HG03280 (cell line): ENCODE measurements around the gene RNF227.

ENCODE experiments used
- ATAC-seq: cut with Tn5 transposase; IDR thresholded peaks from one replicate; pipeline ENCODE4 v1.9.1; 2021; ENCODE audit warnings: mild to moderate bottlenecking, moderate library complexity; ENCODE audit not compliant: unreplicated experiment

RNF227 gene

DNA sequence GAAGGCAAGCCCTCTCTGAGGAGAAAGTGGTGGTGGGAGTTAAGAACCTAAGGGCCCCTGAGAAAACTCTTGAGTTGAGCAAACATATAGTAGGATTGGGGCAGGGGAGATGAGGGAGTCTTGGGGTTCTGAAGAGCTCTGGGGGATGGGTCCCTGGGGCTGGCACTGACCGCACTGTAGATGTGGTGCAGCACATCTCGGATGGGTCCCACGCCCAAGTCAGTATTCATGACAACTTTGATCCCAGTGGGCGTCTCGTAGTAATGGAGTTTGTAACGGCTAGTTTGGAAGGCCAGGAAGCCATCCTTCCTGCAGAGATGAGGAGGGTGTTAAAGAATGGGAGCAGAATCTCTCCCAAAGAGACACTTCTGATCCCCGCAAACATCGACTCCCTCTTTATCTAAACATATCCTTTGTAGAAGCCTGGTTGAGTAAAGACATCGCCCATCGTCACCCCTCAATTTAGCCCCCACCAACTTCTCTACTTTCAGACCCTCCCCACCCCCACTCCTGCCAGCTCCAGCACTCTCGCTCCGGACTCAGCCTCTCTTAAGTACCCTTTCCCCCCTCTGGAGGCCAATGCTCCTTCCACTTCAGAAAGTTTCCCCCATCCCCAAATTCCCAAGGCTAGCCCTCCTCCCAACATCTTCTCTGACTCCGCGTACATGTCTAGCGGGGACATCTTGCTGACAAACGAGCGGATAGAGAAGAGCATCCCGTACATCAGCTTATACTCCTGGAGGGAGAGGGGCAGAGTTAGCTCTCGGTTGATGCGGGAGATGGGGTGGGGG lies 14.9 kb upstream of the RNF227 start:
- ATAC-seq, result no peak

DNA sequence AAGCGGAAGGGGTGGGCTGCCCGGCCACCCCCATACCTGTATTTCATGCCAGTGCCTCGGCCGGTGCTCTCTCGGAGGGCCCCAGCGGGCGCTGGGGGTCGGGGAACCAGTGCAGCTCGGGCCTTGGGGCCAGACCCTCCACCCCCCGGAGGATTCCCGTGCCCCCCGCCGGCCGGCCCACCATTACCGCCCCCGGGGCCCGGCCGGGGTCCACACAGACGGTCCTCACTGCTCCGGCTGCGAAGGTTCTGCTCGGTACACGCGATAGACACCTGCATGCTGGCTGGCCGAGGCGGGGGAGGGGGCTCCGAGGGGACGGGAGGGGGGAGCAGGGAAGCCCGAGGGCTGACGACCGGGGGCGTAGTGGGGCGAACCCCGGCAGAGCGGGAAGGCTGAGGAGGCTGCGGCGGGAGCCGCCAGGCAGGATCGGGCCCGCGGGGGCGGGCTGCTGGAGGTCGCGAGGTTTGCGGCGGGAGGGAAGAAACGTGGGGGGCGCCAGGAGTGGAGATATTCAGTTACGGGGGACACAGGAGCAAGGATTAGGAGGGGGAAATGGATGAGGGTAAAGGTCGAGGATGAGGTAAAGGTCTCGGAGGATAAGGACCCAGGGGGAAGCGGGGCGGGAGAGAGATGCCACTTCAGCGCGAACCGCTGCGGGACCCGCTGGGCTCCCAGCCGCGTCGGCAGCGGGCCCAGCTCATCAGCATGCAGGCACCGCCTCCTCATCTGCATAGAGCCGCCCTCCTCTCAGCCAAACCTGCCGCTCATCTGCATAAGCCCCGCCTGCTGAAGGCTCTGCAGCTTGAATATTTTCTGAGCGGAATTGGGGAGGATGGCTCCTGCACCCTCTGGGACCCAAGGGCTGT lies 13.3 kb upstream of the RNF227 start, which contains the start of gene KCNAB3:
KCNAB3 (minus strand) TSS at position 699 of the 866 bp plus-strand sequence; CDS start at position 278, 421 bp downstream.
- ATAC-seq, result no peak

DNA sequence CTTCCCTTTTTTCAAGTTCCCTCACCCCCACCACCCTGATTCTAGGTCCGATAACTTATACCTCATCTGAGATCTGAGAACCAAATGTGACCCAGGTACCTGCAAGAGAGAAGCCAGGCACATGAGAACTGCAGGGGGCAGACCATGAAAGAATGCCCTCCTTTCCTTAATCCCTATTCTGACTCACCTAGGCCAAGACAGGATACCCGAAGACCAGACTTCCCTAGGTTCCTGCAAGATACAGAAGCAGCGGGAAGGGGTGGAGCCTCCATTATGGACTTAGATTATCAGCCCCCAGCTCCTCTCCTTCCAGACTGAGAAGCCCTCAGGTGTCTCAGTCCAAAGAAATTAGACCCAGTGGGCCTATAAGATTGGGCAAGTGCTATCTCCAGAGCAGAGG lies 11.5 kb upstream of the RNF227 start:
- no peak for ATAC-seq

DNA sequence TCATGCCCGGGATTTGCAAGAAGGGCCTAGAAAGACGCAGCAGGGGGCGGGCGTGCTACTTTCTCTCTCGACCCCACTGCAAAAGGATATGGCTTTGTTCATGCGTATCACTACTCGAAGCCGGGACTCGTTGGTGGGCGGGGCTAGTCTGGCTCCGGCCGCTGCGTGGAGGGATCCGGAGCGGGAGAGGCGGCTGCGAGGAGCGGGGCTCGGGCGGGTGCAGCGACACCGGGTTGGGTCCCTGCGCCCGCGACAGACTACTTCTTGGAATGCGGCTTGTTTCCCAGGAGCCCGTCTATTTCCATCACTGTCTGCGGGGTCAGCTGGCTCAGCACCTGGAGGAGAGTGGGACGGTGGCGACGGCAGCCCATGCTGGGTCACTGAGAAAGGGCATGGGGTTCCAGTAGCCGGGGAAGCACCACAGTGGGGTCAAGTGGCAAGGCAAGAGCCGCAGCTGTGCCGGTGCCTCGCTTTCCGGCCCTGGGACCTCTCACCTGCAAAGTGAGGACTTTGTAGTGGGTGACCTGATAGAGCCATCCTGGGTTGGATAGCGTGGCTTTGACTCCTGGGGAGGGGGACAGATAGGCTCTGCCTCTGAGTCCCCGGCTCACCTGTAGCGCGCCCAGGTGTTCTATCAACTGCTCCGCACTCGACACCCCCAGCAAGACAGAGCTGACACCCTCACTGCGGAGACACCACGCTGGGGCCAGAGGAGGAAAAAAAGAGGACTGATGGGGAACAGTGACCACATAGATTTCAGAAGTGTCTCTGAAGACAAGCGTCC lies 6.9 kb upstream of the RNF227 start:
- no peak for ATAC-seq

DNA sequence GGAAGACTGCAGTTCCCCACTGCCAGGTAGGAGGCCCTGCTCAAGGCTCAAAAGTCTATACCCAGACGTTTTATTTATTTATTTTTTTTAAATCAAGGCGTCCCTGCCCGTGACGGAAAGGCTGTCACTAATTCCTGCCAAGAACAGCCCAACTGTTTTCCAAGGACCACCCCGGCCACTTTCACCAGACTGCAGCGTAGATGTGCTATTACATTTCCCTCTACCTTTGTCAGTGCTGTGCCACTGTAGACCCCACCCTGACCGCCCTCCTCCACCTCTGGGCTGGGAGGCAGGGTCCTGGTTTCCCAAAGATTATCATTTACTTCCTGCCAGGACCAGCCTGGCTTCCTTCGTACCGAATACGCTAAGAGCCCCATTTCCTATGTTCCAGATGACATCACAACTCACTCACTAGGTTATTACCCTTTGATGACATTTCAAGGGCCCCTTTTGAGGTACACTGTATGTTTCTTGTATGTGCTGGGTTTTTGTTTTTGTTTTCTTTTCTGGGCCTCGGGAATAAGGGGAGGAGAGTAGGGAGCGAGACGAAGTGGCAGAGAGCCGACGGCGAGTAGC lies 6.3 kb upstream of the RNF227 start:
- no peak for ATAC-seq

DNA sequence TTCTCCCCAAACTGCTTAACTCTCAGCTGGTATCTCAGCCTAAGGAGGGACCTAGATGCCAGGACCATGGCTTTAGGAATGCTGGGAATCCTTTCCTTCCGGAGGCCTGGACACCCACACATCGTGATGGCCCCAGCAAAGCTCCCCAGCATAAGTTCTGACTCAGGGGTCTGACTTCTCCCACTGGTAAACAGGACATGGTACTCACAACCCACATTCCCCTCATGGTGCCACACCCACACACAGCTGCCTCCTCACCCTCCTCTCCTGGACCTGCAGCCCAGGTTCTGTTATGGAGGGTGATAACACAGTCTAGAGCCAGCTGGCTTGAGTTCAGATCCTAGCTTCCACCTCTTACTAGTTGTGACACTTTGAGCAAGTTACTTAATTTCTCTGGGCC lies 719 bp upstream of the RNF227 start:
- no peak for ATAC-seq

DNA sequence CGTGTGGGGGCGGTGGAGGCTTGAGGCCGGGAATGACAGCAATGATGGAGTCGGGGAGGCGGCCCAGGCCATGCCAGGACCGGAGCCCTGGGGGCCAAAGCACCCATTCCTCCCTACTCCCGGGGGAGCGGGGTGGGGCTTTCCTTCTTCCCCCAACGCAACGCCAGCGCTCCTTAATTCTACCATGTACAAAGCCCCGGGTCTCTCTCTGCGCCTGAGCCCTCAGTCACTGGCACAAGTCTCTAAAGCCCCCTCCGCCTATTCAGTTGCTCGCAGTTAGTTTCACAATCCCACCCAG lies 245 bp upstream of the RNF227 start:
- no peak for ATAC-seq

DNA sequence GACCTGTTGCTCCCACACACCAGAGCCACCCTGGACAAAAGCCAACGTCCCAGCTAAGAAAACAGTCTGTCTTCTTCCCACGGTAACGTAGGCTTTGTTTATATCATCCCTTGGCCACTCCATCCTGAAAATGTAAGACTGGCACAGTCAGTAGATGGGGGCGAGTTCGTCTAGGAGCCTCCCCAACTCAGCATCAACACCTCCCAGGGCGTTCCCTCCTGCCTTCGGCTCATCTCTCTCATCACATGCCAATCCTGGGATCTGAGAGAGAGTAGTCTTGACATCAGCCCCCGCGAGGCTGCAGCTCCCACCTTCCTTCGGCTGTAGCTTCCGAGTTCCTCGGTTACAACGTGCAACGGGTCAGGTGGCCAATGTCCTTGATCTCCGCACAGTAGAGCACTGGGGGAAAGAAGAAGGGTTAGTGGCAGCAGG lies 894 bp downstream of the RNF227 start:
- no peak for ATAC-seq

DNA sequence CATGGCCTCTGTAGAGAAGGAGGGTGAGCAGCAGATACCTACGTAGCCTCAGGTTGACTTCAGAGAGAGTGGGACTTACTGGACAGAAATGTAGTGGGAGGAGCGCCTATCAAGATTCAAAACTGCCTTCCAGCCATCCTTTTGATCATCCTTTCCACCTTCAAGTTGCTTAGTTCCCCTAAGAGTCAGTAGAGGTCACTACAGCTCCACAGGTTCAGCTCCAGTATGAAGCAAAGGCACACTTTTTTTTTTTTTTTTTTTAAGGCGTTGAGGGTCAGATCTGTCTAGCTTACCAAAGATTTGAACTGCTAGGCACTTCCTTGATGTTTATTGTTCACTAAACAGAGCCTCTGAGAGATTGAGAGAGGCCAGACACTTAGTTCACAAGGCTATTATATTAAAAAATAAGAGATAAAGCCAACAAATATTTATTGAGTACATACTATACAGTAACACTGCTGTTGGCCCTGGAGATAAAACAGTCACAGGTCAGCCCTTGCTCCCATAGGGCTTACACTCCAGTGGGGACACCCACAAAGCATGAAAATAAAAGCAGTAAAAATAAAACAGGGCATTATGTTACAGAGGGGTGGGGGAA lies 3.1 kb downstream of the RNF227 start:
- ATAC-seq, result no peak

DNA sequence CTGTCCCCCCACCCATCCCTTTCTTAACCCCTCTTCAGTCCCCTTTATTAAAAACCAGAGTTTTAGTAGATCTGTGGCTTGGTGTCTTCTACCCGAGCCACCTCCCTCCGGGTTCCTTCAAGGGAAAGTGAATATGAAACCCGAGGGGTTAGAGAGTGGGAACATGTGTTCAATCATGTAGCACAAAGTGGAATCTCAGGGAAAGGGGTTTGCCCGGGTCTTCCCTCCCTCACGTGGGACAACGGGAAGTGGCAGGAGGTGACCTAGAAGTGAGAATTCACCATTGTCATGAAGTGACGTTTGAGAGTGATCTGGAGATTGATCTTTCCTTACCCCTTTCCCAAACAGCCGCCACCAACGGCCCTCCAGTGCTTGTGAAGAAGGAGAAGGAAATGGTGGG lies 5.0 kb downstream of the RNF227 start:
- no peak for ATAC-seq

DNA sequence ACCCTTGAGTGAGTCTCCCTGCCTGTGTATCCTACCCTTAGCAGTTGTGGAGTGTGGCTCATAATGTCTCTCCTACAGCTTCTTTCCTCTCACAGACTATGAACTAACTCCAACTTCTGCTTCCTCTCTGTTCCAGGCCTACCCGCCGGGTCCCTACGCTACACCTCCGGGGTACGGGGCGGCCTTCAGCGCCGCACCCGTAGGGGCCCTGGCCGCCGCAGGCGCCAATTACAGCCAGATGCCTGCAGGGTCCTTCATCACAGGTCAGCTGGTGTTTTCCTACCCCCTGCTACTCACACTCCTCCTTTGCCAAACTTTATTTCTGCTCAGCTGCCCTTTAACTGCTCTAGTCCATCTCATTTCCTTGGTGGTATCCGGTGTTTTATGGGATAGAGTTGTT lies 5.4 kb downstream of the RNF227 start:
- ATAC-seq, result no peak

DNA sequence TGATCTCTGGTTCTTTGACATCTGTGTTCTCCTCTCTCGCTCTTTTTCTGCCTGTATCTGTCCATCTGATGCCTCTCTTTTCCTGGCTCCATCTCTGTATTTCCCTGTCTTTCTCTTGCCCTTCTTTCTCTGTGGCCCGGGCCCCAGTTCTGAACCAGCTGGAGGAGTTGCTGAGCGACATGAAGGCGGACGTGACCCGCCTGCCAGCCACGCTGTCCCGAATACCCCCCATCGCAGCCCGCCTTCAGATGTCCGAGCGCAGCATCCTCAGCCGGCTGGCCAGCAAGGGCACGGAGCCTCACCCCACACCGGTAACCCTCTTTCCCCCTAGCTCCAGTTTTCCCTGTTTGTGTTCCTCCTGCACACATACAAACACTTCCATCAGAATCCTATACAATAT lies 5.8 kb downstream of the RNF227 start:
- no peak for ATAC-seq

DNA sequence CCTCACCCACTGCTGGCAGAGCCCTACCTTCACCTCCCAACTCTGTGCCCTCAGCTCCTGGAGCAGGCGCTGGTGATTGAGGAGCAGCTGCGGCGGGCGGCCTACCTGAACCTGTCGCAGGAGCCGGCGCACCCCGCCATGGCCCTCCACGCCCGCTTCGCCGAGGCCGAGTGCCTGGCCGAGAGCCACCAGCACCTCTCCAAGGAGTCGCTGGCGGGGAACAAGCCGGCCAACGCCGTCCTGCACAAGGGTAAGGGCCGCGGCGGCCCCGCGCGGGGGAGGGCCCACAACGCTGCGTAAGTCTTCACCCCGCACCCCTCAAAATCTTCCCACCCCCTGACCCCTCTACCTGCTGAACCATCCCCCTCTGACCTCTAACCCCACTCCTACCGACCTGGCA lies 7.0 kb downstream of the RNF227 start:
- ATAC-seq, result no peak

DNA sequence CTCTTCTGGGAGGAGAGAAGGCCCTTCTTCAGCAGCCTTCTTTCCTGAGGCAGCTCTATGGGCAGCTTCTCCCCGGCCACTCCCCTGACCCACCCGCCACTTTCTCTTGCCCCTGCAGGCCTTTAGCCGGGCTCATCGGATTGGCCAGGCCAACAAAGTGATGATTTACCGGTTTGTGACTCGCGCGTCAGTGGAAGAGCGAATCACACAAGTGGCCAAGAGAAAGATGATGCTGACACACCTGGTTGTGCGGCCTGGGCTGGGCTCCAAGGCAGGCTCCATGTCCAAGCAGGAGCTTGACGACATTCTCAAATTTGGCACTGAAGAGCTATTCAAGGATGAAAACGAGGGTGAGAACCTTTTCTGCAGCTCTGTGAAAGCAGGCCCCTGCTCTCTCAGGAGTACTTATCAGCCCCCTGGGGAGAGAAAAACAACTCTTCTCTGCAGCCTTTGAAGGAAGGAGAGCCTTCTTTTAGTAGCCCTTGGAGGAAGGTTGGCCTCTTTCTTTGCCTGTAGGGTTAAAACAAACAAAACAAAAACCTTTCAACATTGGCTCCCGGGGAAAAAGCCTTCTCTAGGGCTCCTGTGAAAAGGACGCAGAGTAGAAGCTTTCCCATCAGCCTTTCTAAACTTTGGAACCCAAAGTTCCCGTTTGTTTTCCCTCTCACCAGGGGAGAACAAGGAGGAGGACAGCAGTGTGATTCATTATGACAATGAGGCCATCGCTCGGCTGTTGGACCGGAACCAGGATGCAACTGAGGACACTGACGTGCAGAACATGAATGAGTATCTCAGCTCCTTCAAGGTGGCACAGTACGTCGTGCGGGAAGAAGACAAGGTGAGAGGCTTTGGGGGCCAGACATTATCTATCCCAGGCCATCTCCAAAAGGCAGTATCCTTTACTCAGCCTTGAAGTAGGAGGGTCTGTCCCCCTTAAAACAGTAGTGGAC lies 12.7 kb downstream of the RNF227 start:
- no peak for ATAC-seq

DNA sequence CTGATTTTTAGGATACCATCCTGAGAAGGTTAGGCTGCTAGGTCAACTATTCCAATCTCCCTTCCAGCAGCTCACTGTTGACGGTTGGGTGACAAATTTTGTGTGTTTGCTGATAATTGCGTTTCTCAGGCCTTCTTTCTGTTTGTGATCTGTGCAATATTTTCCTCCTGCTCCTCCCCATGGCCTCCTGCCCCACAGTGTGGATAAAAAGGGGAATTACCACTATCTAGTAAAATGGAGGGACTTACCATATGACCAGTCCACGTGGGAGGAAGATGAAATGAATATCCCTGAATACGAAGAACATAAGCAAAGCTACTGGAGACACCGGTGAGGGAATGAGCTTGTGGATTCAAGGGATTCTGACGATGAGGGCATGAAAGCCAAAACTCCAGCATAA lies 18.3 kb downstream of the RNF227 start:
- no peak for ATAC-seq

DNA sequence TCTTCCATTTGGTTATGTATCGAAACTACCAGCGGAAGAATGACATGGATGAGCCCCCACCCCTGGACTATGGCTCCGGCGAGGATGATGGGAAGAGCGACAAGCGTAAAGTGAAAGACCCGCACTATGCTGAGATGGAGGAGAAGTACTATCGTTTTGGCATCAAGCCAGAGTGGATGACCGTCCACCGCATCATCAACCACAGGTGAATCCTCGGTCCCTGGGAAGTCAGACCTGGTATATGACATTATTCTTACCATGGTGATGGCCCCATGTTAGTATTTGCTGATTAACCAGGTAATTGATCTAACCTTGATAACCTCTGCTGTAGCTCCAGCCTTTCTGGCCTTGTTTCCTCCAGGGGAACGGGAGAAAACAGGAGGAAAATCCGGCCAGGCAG lies 19.0 kb downstream of the RNF227 start:
- ATAC-seq, result no peak

DNA sequence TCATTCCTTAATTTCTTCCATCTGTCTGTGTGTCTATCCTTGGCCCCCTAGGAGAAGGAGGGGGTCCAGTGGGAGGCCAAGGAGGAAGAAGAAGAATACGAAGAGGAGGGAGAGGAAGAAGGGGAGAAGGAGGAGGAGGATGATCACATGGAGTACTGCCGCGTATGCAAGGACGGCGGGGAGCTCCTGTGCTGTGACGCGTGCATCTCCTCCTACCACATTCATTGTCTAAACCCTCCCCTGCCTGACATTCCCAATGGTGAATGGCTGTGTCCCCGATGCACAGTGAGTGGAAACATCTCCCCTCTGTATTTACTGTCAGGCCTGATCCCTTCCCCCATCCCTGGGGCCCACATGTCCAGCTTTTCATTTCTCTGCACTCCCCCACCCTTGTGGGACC lies 21.2 kb downstream of the RNF227 start:
- ATAC-seq, result no peak

DNA sequence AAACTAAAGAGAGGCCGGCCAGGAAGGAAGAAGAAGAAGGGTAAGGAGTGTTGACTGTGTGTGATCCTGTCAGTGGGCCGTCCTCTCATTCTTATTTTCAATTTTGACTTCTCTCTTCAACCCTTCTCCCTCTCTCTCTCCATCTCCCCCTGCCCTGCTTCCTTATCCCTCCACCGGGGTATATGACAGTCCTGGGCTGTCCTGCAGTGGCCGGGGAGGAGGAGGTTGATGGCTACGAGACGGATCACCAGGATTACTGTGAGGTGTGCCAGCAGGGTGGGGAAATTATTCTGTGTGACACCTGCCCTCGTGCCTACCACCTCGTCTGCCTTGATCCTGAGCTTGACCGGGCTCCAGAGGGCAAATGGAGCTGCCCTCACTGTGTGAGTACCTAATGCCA lies 21.9 kb downstream of the RNF227 start:
- no peak for ATAC-seq

DNA sequence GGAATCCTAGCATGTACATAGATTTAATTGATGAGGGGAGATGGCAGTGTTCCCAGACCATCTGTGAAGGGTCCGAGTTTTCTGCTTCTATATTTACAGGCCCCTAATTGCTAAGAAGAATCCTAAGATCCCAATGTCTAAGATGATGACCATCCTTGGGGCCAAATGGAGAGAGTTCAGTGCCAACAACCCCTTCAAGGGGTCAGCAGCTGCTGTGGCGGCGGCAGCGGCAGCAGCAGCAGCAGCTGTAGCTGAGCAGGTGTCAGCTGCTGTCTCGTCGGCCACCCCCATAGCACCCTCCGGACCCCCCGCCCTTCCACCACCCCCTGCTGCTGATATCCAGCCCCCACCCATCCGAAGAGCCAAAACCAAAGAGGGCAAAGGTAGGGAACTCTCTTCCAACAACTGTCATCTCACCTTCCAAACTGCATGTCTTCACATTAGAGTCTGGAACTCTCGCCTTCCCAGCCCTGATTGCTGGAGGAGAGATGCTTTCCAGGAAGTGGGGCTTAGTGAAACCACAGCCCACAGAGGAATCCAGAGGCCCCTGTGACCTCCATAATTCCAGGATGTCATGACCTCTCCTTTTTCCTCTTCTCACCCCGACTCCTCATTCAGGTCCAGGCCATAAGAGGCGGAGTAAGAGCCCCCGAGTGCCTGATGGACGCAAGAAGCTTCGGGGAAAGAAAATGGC lies 22.8 kb downstream of the RNF227 start:
- ATAC-seq, result no peak
